Keratinocyte (primary cell): ENCODE data around the gene SMAD3.

ENCODE experiments used
- CTCF ChIP-seq, 3 experiments: IDR thresholded peaks in 1 of 3; conservative IDR thresholded peaks in 1 of 3; optimal IDR thresholded peaks in 1 of 3; 2 replicates in 2 of 3; 3 replicates in 1 of 3; pipeline versions ENCODE3 to v1.5.1; 2011; ENCODE audit warnings: low read length in 3 of 3, mild to moderate bottlenecking in 3 of 3, moderate library complexity in 2 of 3, control low read depth in 1 of 3, inconsistent platforms in 1 of 3; ENCODE audit not compliant: insufficient read depth in 2 of 3; ENCODE audit errors: extremely low read depth in 1 of 3
- EZH2 ChIP-seq: IDR thresholded peaks from one replicate; pipeline ENCODE4 v1.6.1; 2012; ENCODE audit warnings: inconsistent platforms, mild to moderate bottlenecking, low read length, moderate library complexity

- TF ChIP-seq CTCF (optimal IDR thresholded peaks at IDR 0.05 in 1 of 3, IDR thresholded peaks at IDR 0.05 in 1 of 3, conservative IDR thresholded peaks at IDR 0.05 in 1 of 3; ENCODE audit: extremely low read depth in 1 of 3, insufficient read depth in 2 of 3, low read length in 3 of 3) (no peak), EZH2 (no peak)
Observed at GRCh38 chr15:67164401-67164791, 99.0 kb downstream of the SMAD3 start.
